A673 (cell line): ENCODE results near the gene C6orf118. TPM values are rescaled to one million over a fixed set of nuclear protein-coding genes. Genes with fewer than 3 reads are reported as not detected.

Experiments used
- BruUV-seq: library from RNA; stranded (reverse); fragments of 400-500 nt; replicated peaks from 2 replicates; lab custom pipeline; 2021; lab: Mats Ljungman, UMichigan
- CTCF ChIA-PET: fragments of 300-600 bp; sonication (Branson Sonifier 250); formaldehyde crosslinking; loops from one replicate; lab custom pipeline; 2022; ENCODE audit warnings: antibody characterized with exemption; lab: Charles Lee
- POLR2A ChIA-PET: fragments of 300-600 bp; sonication (Branson Sonifier 250); formaldehyde crosslinking; loops from one replicate; lab custom pipeline; 2022; ENCODE audit warnings: antibody characterized with exemption; ENCODE audit not compliant: low non-redundant PET; lab: Charles Lee
- DNase-seq: peaks from one replicate; pipeline ENCODE4 v3.0.0-alpha.2; 2015; ENCODE audit warnings: low spot score
- H3K27ac ChIP-seq: fragments of 200-600 bp; sonication (generic); 2 replicates; pipeline ENCODE4 v1.5.1; 2016; ENCODE audit warnings: mixed run types, low read depth, mild to moderate bottlenecking, mixed read lengths, antibody characterized with exemption, low read length; ENCODE audit not compliant: poor library complexity, severe bottlenecking
- H3K27me3 ChIP-seq: fragments of 200-600 bp; sonication (generic); replicated peaks from 2 replicates; pipeline ENCODE4 v1.6.1; 2017; ENCODE audit warnings: mixed run types, low read depth, mild to moderate bottlenecking, mixed read lengths, antibody characterized with exemption, low read length; ENCODE audit not compliant: insufficient read depth, poor library complexity
- H3K36me3 ChIP-seq: fragments of 200-600 bp; sonication (generic); 2 replicates; pipeline ENCODE4 v1.6.1; 2016; ENCODE audit warnings: mixed run types, mild to moderate bottlenecking, mixed read lengths, antibody characterized with exemption, low read length; ENCODE audit not compliant: insufficient read depth, poor library complexity, severe bottlenecking
- H3K4me1 ChIP-seq: fragments of 200-600 bp; sonication (generic); 2 replicates; pipeline ENCODE4 v1.6.1; 2017; ENCODE audit warnings: mixed run types, mild to moderate bottlenecking, mixed read lengths, antibody characterized with exemption, low read length; ENCODE audit not compliant: insufficient read depth, poor library complexity, severe bottlenecking
- H3K4me3 ChIP-seq: fragments of 200-600 bp; sonication (generic); 2 replicates; pipeline ENCODE4 v1.5.1; 2016; ENCODE audit warnings: low read depth, mixed run types, mild to moderate bottlenecking, mixed read lengths, low read length; ENCODE audit not compliant: poor library complexity, severe bottlenecking
- H3K9me3 ChIP-seq: fragments of 200-600 bp; sonication (generic); 2 replicates; pipeline ENCODE4 v1.6.1; 2016; ENCODE audit warnings: mixed run types, low read depth, mild to moderate bottlenecking, mixed read lengths, antibody characterized with exemption, low read length; ENCODE audit not compliant: poor library complexity, severe bottlenecking
- CTCF ChIP-seq: fragments of 300-800, 200-600 bp; sonication (generic); conservative IDR thresholded peaks from 2 replicates; pipeline ENCODE4 v1.5.1; 2017; ENCODE audit warnings: low read depth, mild to moderate bottlenecking, antibody characterized with exemption, low read length, moderate library complexity, mixed read lengths
- EZH2 ChIP-seq: fragments of 200-600 bp; sonication (generic); IDR thresholded peaks from 2 replicates; pipeline ENCODE4 v1.6.1; 2017; ENCODE audit warnings: borderline replicate concordance, low read depth, mild to moderate bottlenecking, mixed read lengths, antibody characterized with exemption, low read length; ENCODE audit not compliant: poor library complexity, severe bottlenecking
- intact Hi-C: fragments of 100-400 bp; cut with micrococcal nuclease; formaldehyde crosslinking; loops from one replicate; pipeline ENCODE4 v1.10.0; 2022; ENCODE audit not compliant: unreplicated experiment
- total RNA-seq: library from RNA; stranded (reverse); gene quantifications from 2 replicates; pipeline ENCODE4 v1.2.3, GENCODE V29; 2021

C6orf118 gene
- total RNA-seq, 1 experiment from 2014 or later = not detected

- intact Hi-C loops = no loop called here
- POLR2A ChIA-PET = no interaction called here
- TF ChIP-seq CTCF = no peak
- TF ChIP-seq EZH2 = no peak
- no peaks in the 10 kb centered on the region for H3K36me3 ChIP-seq
- H3K4me1 ChIP-seq = no peaks in the 10 kb centered on the region
- CTCF ChIA-PET = no interaction called here
- BruUV-seq = no TSS peak
- no peak overlapping the region for H3K4me3 ChIP-seq
- no peaks in the 10 kb centered on the region for H3K27me3 ChIP-seq
- no peak overlapping the region for H3K27ac ChIP-seq
- DNase-seq = no peak
- no peaks in the 10 kb centered on the region for H3K9me3 ChIP-seq
These were observed 8.9 kb downstream of the C6orf118 start for GRCh38 chr6:165300422-165300936.

- ChIA-PET CTCF (no interaction called here), POLR2A (no interaction called here)
- Histone ChIP-seq H3K9me3 (no peaks in the 10 kb centered on the region), H3K36me3 (no peaks in the 10 kb centered on the region), H3K4me3 (no peak overlapping the region), H3K27ac (no peak overlapping the region), H3K27me3 (no peaks in the 10 kb centered on the region), H3K4me1 (no peaks in the 10 kb centered on the region)
- TF ChIP-seq CTCF (no peak), EZH2 (no peak)
- intact Hi-C loops = no loop called here
- no TSS peak for BruUV-seq
- DNase-seq = no peak
These were observed 10.5 kb downstream of the C6orf118 start for GRCh38 chr6:165298875-165299274.

- no peak for DNase-seq
- Histone ChIP-seq H3K27ac (no peak overlapping the region), H3K9me3 (no peaks in the 10 kb centered on the region), H3K27me3 (no peaks in the 10 kb centered on the region), H3K4me3 (no peak overlapping the region), H3K4me1 (no peaks in the 10 kb centered on the region), H3K36me3 (no peaks in the 10 kb centered on the region)
- no peak for TF ChIP-seq EZH2
- TF ChIP-seq CTCF = no peak
- CTCF ChIA-PET = no interaction called here
- intact Hi-C loops = no loop called here
- POLR2A ChIA-PET = no interaction called here
- BruUV-seq = no TSS peak
These were observed 11.0 kb downstream of the C6orf118 start for GRCh38 chr6:165298402-165298801.
